ENCODE results near the gene REG4. TPM values are rescaled to one million over a fixed set of nuclear protein-coding genes. Genes with fewer than 3 reads are reported as not detected.
A peak's percentile ranks its signal among the peaks of the same experiment; 100 is the strongest.

REG4 gene
- total RNA-seq, 1 donor from 2014 or later: 0.16 TPM

DNA sequence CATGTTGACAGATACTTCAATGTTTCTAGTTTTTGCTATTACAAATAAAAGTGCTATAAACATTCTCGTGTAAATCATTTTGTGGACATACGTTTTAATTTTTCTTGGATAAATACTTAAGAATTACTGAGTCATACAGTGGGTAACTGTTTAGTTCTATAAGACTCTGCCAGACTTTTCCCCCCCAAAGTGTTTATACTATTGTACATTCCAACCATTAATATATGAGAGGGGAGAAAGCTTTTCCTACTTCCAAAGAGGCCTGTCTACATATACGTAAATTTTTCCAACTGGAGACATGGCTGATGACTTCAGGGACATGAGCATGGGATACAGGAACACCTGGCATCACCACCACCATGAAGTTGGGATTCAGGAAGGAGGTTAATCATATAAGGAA lies 17.0 kb upstream of the REG4 start:
- Mint-ChIP-seq H3K9me3 (peaks cover 9% of the 10 kb centered on the region), H3K27ac (no peak overlapping the region), H3K27me3 (ENCODE audit: low read depth) (peaks cover 5% of the 10 kb centered on the region), H3K4me3 (no peak overlapping the region), H3K36me3 (no peaks in the 10 kb centered on the region), H3K4me1 (peaks cover 19% of the 10 kb centered on the region)
- no peak for DNase-seq (ENCODE audit: low spot score in 2 of 2, unreplicated experiment in 2 of 2)
- TF ChIP-seq, protein P1, sequence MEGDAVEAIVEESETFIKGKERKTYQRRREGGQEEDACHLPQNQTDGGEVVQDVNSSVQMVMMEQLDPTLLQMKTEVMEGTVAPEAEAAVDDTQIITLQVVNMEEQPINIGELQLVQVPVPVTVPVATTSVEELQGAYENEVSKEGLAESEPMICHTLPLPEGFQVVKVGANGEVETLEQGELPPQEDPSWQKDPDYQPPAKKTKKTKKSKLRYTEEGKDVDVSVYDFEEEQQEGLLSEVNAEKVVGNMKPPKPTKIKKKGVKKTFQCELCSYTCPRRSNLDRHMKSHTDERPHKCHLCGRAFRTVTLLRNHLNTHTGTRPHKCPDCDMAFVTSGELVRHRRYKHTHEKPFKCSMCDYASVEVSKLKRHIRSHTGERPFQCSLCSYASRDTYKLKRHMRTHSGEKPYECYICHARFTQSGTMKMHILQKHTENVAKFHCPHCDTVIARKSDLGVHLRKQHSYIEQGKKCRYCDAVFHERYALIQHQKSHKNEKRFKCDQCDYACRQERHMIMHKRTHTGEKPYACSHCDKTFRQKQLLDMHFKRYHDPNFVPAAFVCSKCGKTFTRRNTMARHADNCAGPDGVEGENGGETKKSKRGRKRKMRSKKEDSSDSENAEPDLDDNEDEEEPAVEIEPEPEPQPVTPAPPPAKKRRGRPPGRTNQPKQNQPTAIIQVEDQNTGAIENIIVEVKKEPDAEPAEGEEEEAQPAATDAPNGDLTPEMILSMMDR (IDR thresholded peaks at IDR 0.05; ENCODE audit: unreplicated experiment): no peak

DNA sequence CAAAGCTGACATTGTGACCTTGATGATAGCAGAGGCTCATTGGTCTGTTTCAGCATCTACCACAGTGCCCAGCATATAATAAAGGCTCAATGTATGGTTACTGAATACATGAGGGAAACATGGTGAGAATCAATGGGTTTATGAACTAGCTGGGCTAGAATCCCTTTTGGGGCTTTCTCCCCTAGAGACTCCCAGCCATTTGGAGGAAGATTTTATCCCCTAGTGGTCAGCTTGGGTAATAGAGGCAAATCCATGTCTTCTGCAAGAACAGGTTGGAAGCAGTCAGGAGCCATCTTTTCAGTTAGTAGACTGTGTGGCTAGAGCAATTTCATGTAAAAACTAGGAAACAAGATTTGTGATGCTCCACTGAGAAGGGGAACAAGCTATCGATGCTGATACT lies 15.8 kb upstream of the REG4 start:
- peaks cover 19% of the 10 kb centered on the region for H3K4me1 Mint-ChIP-seq
- no peaks in the 10 kb centered on the region for H3K36me3 Mint-ChIP-seq
- TF ChIP-seq, protein P1 (IDR thresholded peaks at IDR 0.05; ENCODE audit: unreplicated experiment): peak; percentile 74
- H3K4me3 Mint-ChIP-seq: no peak overlapping the region
- H3K27me3 Mint-ChIP-seq (ENCODE audit: low read depth): peaks cover 9% of the 10 kb centered on the region
- no peak overlapping the region for H3K27ac Mint-ChIP-seq
- H3K9me3 Mint-ChIP-seq: peaks cover 9% of the 10 kb centered on the region
- DNase-seq (ENCODE audit: low spot score in 2 of 2, unreplicated experiment in 2 of 2): no peak

DNA sequence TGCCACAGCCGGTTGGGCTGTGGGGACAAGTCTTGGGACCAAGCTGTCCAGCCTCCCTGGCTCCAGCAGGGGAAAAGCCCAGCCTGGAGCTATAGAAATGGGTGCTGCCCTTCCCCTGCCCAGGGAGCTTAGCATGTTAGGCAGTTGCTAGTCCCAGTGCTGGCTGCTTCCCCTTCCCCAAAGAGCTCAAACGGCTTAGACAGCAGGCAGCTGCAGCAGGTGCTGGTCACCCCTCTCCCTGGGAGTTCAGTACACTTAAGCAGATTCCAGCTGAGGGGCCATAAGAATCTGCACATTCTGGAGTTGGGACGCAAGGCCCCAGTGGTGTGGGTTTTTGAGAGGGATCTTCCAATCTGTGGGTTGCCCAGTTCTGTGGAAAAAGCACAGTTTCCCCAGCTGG lies 11.1 kb upstream of the REG4 start:
- Mint-ChIP-seq H3K27ac (no peak overlapping the region), H3K9me3 (peaks cover 11% of the 10 kb centered on the region), H3K27me3 (ENCODE audit: low read depth) (peaks cover 24% of the 10 kb centered on the region), H3K4me3 (no peak overlapping the region), H3K36me3 (no peaks in the 10 kb centered on the region), H3K4me1 (no peaks in the 10 kb centered on the region)
- TF ChIP-seq, protein P1 (IDR thresholded peaks at IDR 0.05; ENCODE audit: unreplicated experiment): no peak
- DNase-seq (ENCODE audit: low spot score in 2 of 2, unreplicated experiment in 2 of 2): no peak

DNA sequence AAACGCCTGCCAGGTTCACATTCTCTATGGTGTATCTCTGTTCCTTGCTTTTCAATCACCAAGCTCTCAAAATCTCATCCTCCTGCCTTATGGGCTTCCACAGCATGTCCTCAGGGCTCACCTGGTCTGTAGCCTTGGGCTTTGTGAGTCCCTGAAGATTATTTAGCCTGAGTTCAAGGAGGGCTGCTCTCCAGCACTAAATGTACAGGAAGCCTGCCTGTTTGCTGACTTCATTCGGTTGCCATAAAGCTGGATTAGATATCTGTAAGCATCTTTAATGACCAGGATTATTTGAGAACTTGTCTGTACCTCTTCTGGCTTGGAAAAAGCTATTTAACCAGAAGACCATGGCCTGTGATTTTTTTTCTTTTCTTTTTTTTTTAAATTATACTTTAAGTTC lies 6.9 kb upstream of the REG4 start:
- Mint-ChIP-seq H3K9me3 (peaks cover 9% of the 10 kb centered on the region), H3K4me3 (no peak overlapping the region), H3K36me3 (no peaks in the 10 kb centered on the region), H3K27ac (no peak overlapping the region), H3K4me1 (peaks cover 2% of the 10 kb centered on the region), H3K27me3 (ENCODE audit: low read depth) (peaks cover 24% of the 10 kb centered on the region)
- TF ChIP-seq, protein P1 (IDR thresholded peaks at IDR 0.05; ENCODE audit: unreplicated experiment): no peak
- no peak for DNase-seq (ENCODE audit: low spot score in 2 of 2, unreplicated experiment in 2 of 2)

DNA sequence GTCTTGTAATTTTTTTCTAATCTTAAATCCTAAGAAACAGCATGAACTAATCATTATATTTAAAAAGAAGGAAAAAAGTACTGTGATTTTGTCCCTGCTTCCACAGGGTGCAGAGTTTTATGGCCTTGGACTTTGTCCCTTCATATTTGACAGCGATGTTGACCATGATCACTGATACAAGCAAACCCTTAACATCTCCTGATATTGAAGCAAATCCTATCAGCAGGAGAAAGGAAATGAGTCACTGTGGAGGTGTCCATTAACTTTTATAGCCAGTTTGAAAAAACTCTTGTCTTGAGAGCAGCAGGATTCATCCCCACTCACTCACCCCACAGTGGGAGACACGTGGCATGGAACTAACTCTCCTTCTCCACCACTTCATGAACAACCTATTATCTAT lies 5.1 kb upstream of the REG4 start:
- H3K27ac Mint-ChIP-seq: no peak overlapping the region
- peaks cover 9% of the 10 kb centered on the region for H3K9me3 Mint-ChIP-seq
- H3K4me1 Mint-ChIP-seq: peaks cover 7% of the 10 kb centered on the region
- H3K36me3 Mint-ChIP-seq: no peaks in the 10 kb centered on the region
- H3K27me3 Mint-ChIP-seq (ENCODE audit: low read depth): peaks cover 18% of the 10 kb centered on the region
- no peak overlapping the region for H3K4me3 Mint-ChIP-seq
- TF ChIP-seq, protein P1 (IDR thresholded peaks at IDR 0.05; ENCODE audit: unreplicated experiment): no peak
- DNase-seq (ENCODE audit: low spot score in 2 of 2, unreplicated experiment in 2 of 2): no peak

DNA sequence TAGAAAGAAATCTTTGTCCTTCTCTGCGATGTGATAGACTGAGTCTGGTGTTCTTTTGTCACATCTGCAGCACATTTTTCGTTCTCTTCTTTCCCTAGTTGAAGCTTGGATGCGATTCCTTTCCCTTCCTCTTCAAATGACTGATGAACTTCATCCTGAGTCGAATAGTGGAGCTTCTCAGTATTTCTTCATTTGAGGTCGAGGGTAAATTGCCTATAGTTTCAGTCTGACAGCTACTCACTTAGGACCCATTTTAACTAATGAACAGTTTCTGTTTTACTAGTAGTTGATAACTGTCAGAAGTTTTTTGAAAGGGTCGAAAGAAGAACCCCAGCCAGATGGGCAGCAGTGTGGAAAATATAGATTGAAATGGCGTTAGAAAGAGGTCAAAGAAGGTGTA lies 4.7 kb upstream of the REG4 start:
- Mint-ChIP-seq H3K4me3 (no peak overlapping the region), H3K27me3 (ENCODE audit: low read depth) (peaks cover 13% of the 10 kb centered on the region), H3K27ac (no peak overlapping the region), H3K36me3 (no peaks in the 10 kb centered on the region), H3K9me3 (peaks cover 9% of the 10 kb centered on the region), H3K4me1 (peaks cover 12% of the 10 kb centered on the region)
- DNase-seq (ENCODE audit: low spot score in 2 of 2, unreplicated experiment in 2 of 2): no peak
- TF ChIP-seq, protein P1 (IDR thresholded peaks at IDR 0.05; ENCODE audit: unreplicated experiment): no peak

Measured in mesothelial cell of epicardium (in vitro differentiated cells).